D721Med (cell line): ENCODE data around the gene OR8D1.

Experiments
- DNase-seq: peaks from one replicate; pipeline ENCODE4 v3.0.0; 2011; ENCODE audit warnings: low spot score; ENCODE audit not compliant: insufficient read length
- FAIRE-seq: peaks from 2 replicates; lab custom pipeline; 2011; peaks lifted over from hg19 to GRCh38; lab: Jason Lieb, UNC
- CTCF ChIP-seq: IDR thresholded peaks from 2 replicates; pipeline ENCODE4 v1.5.1; 2012; ENCODE audit warnings: mild to moderate bottlenecking, control low read depth; ENCODE audit not compliant: insufficient read depth; ENCODE audit errors: missing control alignments

Gene OR8D1

GRCh38 chr11:124311269-124311668 lies 2.5 kb downstream of the OR8D1 start:
- no peak for FAIRE-seq
- no peak for TF ChIP-seq CTCF
- no peak for DNase-seq

DNA sequence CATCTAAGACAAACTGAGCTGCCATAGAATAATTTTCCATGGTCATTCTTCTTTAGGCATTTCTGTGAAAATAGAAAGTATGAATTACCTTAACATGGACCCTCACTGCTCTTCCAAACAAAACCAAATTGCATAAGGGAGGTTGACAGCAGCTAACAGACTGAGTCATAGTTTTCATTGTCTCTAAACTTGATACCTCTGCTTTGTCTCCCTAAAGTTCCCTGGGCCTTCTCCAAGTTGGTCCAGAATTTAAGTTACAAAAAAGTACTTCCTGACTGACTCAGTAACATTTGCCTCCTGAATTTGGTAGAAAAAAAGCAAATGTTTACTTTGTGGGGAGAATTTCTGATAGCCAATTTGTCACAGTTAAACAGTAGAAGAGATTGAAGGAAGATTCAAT lies 3.0 kb downstream of the OR8D1 start:
- DNase-seq = no peak
- no peak for FAIRE-seq
- no peak for TF ChIP-seq CTCF

DNA sequence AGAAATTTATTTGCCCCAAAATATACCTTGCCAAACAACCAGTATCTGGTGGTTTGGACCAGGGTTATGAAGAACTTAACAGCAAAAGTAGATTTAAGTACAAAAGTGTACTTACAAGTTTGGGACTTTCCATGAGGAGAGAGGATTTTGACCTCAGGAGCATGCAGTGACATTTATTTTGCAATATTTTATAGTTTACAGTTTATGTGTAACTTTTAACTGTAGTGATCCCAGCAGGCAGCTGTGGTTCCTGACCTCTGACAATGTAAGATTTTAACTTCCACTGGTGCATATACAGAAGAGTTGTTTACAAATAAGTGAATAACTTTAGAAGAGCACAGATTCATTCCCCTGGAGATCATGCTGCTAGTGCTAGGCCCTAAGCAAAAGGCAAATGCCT lies 6.7 kb downstream of the OR8D1 start:
- DNase-seq (no peak), FAIRE-seq (no peak)
- TF ChIP-seq CTCF = no peak

DNA sequence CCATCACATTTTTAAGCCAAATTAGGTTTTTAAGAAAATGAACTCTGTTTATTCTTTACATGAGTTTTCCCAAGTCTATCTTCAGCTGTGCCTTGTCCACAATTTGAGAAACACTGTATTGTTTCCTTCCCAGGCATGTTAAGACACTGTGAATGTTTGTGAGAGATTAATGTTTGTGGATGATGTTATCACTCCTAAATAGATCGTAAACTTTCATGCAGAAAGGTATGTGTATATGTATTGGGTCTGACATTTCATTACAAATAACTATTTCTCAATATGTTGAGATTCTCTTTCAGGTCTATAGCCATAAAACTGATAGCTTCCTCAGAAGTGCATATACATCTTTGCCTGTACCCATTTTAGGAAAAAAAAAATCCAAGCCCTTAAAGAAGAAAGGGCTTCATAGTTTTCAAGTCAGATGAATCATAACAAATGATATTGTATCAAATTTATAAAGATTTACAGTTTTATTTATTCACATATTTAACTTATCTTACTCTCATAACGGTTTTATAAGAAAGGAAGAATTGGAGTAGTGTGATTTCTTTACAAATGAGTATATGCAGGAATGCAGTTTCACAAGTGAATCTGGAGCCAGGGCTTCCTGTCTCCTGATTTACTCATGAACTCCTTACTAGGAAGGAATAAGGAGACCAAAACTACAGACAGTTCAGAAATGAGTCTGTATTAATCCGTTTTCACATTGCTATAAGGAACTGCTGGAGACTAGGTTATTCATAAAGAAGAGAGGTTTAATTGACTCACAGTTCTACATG lies 11.2 kb downstream of the OR8D1 start:
- no peak for DNase-seq
- no peak for TF ChIP-seq CTCF
- FAIRE-seq = no peak

DNA sequence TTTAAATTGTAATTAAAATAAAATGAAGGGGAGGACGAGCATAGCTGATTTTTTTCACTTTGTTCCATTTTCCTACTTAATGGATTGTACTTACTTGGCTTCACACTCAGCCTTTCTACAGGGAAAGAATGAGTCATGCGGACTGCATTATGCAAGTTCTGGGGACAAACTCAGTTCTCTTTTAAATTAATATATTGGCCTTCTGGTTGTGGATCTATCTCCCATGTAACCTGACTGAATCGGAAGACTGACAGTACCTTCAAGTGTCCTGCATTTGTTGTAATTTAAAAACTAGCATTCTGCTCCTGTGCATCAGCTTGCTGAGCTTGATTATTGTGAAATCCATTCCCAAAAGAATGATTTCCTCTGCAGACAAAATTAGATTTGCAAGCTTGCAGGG lies 12.2 kb downstream of the OR8D1 start:
- FAIRE-seq = no peak
- no peak for TF ChIP-seq CTCF
- DNase-seq = no peak

DNA sequence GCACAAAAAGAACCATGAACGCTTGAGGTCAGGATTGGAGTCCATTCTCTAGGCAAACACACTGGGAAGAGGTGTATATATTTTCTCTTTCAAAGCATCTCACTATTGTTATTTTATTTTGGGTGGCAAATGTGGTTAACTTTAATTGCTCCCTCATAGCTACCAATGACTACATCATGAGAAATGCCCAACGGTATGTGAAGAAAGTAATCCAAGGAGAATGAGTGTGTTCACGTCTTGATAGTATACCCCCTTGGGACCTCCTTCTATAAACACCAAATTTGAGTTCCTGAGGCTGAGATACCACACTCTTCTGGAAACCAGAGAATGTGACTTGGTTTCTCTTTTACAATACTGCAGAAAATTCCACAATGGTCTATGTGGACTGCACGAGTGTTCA lies 15.8 kb downstream of the OR8D1 start:
- no peak for TF ChIP-seq CTCF
- no peak for DNase-seq
- no peak for FAIRE-seq

DNA sequence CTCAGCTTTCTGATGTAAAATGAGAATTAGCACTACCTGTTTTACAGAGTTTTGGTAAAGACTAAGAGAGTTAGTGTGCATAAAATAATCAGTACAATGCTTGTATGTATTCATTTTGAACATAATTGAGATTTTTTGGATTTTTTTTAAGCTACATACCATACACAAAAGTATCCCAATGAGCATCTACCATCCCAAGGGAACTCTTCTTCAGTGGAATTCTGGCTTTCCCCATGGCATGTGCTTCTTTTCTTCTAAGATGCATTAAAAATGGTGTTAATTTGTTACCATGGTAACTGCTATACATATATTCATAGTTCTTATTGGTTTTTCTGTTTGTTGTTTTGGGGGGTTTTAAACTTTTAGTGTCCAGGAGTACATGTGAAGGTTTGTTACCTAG lies 17.7 kb downstream of the OR8D1 start:
- no peak for DNase-seq
- FAIRE-seq = no peak
- TF ChIP-seq CTCF = no peak
